K562 treated with DMSO at 1 percent for 24 hours (cell line): ENCODE data around the gene DEUP1. TPM values are rescaled to one million over a fixed set of nuclear protein-coding genes. Genes with fewer than 3 reads are reported as not detected.

Experiments used
- total RNA-seq: library from RNA; unstranded; fragments of 300-600 nt; gene quantifications from 2 replicates; pipeline ENCODE4 v1.2.3, GENCODE V29; 2022; ENCODE audit warnings: low read depth; ENCODE audit not compliant: insufficient read depth

The DEUP1 gene
- 3.1 and 4.5 TPM in 2 replicates for total RNA-seq

GRCh38 chr11:93330446-93330984 is at the start of gene DEUP1:
Gene DEUP1, plus strand, starts transcription at chr11:93330742. Its CDS starts 1,518 bp downstream, at chr11:93332260.

Other genes with a start within 250 kb of the DEUP1 start
- 3.3 and 4.4 TPM in 2 replicates for gene SLC36A4, start 132.8 kb upstream of the DEUP1 start, total RNA-seq
- gene SMCO4, start 212.6 kb downstream of the DEUP1 start, total RNA-seq: 43.1 and 58.6 TPM in 2 replicates